BLaER1 (cell line): ENCODE data around the gene PCSK2.

Experiments used
- H3K27ac ChIP-seq: shearing (Covaris generic); formaldehyde crosslinking; 2 replicates; pipeline ENCODE4 v1.8.1; 2022
- H3K27me3 ChIP-seq: shearing (Covaris generic); formaldehyde crosslinking; 2 replicates; pipeline ENCODE4 v1.8.1; 2022
- H3K36me3 ChIP-seq: shearing (Covaris generic); formaldehyde crosslinking; 2 replicates; pipeline ENCODE4 v1.8.1; 2022
- H3K4me1 ChIP-seq: shearing (Covaris generic); formaldehyde crosslinking; 2 replicates; pipeline ENCODE4 v1.8.1; 2022
- H3K4me2 ChIP-seq: shearing (Covaris generic); formaldehyde crosslinking; 2 replicates; pipeline ENCODE4 v1.8.1; 2022
- H3K4me3 ChIP-seq: shearing (Covaris generic); formaldehyde crosslinking; 2 replicates; pipeline ENCODE4 v1.8.1; 2022
- H3K9ac ChIP-seq: shearing (Covaris generic); formaldehyde crosslinking; 2 replicates; pipeline ENCODE4 v1.8.1; 2022
- H3K9me3 ChIP-seq: shearing (Covaris generic); formaldehyde crosslinking; 2 replicates; pipeline ENCODE4 v1.8.1; 2022
- H4K20me1 ChIP-seq: shearing (Covaris generic); formaldehyde crosslinking; 2 replicates; pipeline ENCODE4 v1.8.1; 2022
- Cebpa-rat ChIP-seq: shearing (Covaris generic); IDR thresholded peaks from 2 replicates; pipeline ENCODE4 v1.8.1; 2022

PCSK2 gene

GRCh38 chr20:17248224-17248623 is 21.4 kb downstream of the PCSK2 start:
- Histone ChIP-seq H3K4me1 (no peaks in the 10 kb centered on the region), H4K20me1 (no peaks in the 10 kb centered on the region), H3K9ac (no peak overlapping the region), H3K4me2 (no peak overlapping the region), H3K27me3 (no peaks in the 10 kb centered on the region), H3K36me3 (no peaks in the 10 kb centered on the region), H3K9me3 (no peaks in the 10 kb centered on the region), H3K27ac (no peak overlapping the region), H3K4me3 (no peak overlapping the region)
- no peak for TF ChIP-seq Cebpa-rat

GRCh38 chr20:17262786-17263185 is 35.9 kb downstream of the PCSK2 start:
- Histone ChIP-seq H3K36me3 (no peaks in the 10 kb centered on the region), H3K9me3 (no peaks in the 10 kb centered on the region), H3K4me2 (peak overlapping the region; percentile 42), H4K20me1 (no peaks in the 10 kb centered on the region), H3K4me1 (peaks cover 9% of the 10 kb centered on the region), H3K27ac (no peak overlapping the region), H3K9ac (no peak overlapping the region), H3K4me3 (no peak overlapping the region), H3K27me3 (no peaks in the 10 kb centered on the region)
- TF ChIP-seq Cebpa-rat, result no peak

GRCh38 chr20:17273717-17274116 is 46.9 kb downstream of the PCSK2 start:
- H3K9ac ChIP-seq, result no peak overlapping the region

GRCh38 chr20:17276101-17276500 is 49.3 kb downstream of the PCSK2 start:
- H3K4me3 ChIP-seq, result no peak overlapping the region
- no peaks in the 10 kb centered on the region for H3K36me3 ChIP-seq
- no peak overlapping the region for H3K9ac ChIP-seq
- H3K4me2 ChIP-seq, result no peak overlapping the region
- no peaks in the 10 kb centered on the region for H4K20me1 ChIP-seq
- no peaks in the 10 kb centered on the region for H3K4me1 ChIP-seq
- TF ChIP-seq Cebpa-rat, result no peak
- H3K9me3 ChIP-seq, result no peaks in the 10 kb centered on the region
- no peak overlapping the region for H3K27ac ChIP-seq
- H3K27me3 ChIP-seq, result no peaks in the 10 kb centered on the region

More at GRCh38 chr20:17273717-17274116, 46.9 kb downstream of the PCSK2 start:
- Histone ChIP-seq H3K4me3 (no peak overlapping the region), H3K36me3 (no peaks in the 10 kb centered on the region), H3K27me3 (no peaks in the 10 kb centered on the region), H3K27ac (no peak overlapping the region), H3K4me1 (no peaks in the 10 kb centered on the region), H3K4me2 (no peak overlapping the region), H4K20me1 (no peaks in the 10 kb centered on the region), H3K9me3 (no peaks in the 10 kb centered on the region)
- no peak for TF ChIP-seq Cebpa-rat

- H3K36me3 ChIP-seq, result no peaks in the 10 kb centered on the region
- H3K27ac ChIP-seq, result no peak overlapping the region
- no peak for TF ChIP-seq Cebpa-rat
- H3K4me2 ChIP-seq, result no peak overlapping the region
- no peak overlapping the region for H3K9ac ChIP-seq
- no peak overlapping the region for H3K4me3 ChIP-seq
- no peaks in the 10 kb centered on the region for H4K20me1 ChIP-seq
- no peaks in the 10 kb centered on the region for H3K4me1 ChIP-seq
- H3K27me3 ChIP-seq, result no peaks in the 10 kb centered on the region
- no peaks in the 10 kb centered on the region for H3K9me3 ChIP-seq
Measured at GRCh38 chr20:17281478-17281877, 54.6 kb downstream of the PCSK2 start.

GRCh38 chr20:17282501-17282900 is 55.7 kb downstream of the PCSK2 start:
- Histone ChIP-seq H3K4me1 (no peaks in the 10 kb centered on the region), H3K36me3 (no peaks in the 10 kb centered on the region), H3K9ac (no peak overlapping the region), H3K27ac (no peak overlapping the region), H3K4me2 (no peak overlapping the region), H3K4me3 (no peak overlapping the region), H3K9me3 (no peaks in the 10 kb centered on the region), H3K27me3 (no peaks in the 10 kb centered on the region), H4K20me1 (no peaks in the 10 kb centered on the region)
- TF ChIP-seq Cebpa-rat, result no peak

GRCh38 chr20:17287503-17287902 is 60.7 kb downstream of the PCSK2 start:
- Histone ChIP-seq H3K4me2 (no peak overlapping the region), H3K27me3 (no peaks in the 10 kb centered on the region), H3K9ac (no peak overlapping the region), H3K4me1 (peaks cover 13% of the 10 kb centered on the region), H3K9me3 (no peaks in the 10 kb centered on the region), H3K27ac (no peak overlapping the region), H3K36me3 (no peaks in the 10 kb centered on the region), H3K4me3 (no peak overlapping the region), H4K20me1 (no peaks in the 10 kb centered on the region)
- no peak for TF ChIP-seq Cebpa-rat

GRCh38 chr20:17287998-17288397 is 61.2 kb downstream of the PCSK2 start:
- Histone ChIP-seq H3K27me3 (no peaks in the 10 kb centered on the region), H3K4me1 (peaks cover 13% of the 10 kb centered on the region), H3K4me3 (no peak overlapping the region), H3K27ac (no peak overlapping the region), H3K36me3 (no peaks in the 10 kb centered on the region), H3K9me3 (no peaks in the 10 kb centered on the region), H4K20me1 (no peaks in the 10 kb centered on the region), H3K4me2 (peak overlapping the region; percentile 53; the same call in 1 of the 2 replicates), H3K9ac (no peak overlapping the region)
- TF ChIP-seq Cebpa-rat, result no peak

GRCh38 chr20:17295151-17295726 is 68.4 kb downstream of the PCSK2 start:
- no peaks in the 10 kb centered on the region for H3K36me3 ChIP-seq
- no peak overlapping the region for H3K27ac ChIP-seq
- H3K27me3 ChIP-seq, result no peaks in the 10 kb centered on the region
- no peak overlapping the region for H3K9ac ChIP-seq
- no peak overlapping the region for H3K4me2 ChIP-seq
- TF ChIP-seq Cebpa-rat, result no peak
- H3K4me1 ChIP-seq, result no peaks in the 10 kb centered on the region
- no peaks in the 10 kb centered on the region for H4K20me1 ChIP-seq
- H3K4me3 ChIP-seq, result no peak overlapping the region
- no peaks in the 10 kb centered on the region for H3K9me3 ChIP-seq

GRCh38 chr20:17295991-17296390 is 69.2 kb downstream of the PCSK2 start:
- Histone ChIP-seq H3K27me3 (no peaks in the 10 kb centered on the region), H4K20me1 (no peaks in the 10 kb centered on the region), H3K9me3 (no peaks in the 10 kb centered on the region), H3K4me3 (no peak overlapping the region), H3K4me1 (no peaks in the 10 kb centered on the region), H3K4me2 (no peak overlapping the region), H3K9ac (no peak overlapping the region), H3K36me3 (no peaks in the 10 kb centered on the region), H3K27ac (no peak overlapping the region)
- TF ChIP-seq Cebpa-rat, result no peak

GRCh38 chr20:17298171-17298570 is 71.3 kb downstream of the PCSK2 start:
- Histone ChIP-seq H3K9ac (no peak overlapping the region), H3K9me3 (no peaks in the 10 kb centered on the region), H3K4me3 (no peak overlapping the region), H3K4me1 (no peaks in the 10 kb centered on the region), H3K27ac (no peak overlapping the region), H4K20me1 (no peaks in the 10 kb centered on the region), H3K36me3 (no peaks in the 10 kb centered on the region), H3K27me3 (no peaks in the 10 kb centered on the region), H3K4me2 (no peak overlapping the region)
- TF ChIP-seq Cebpa-rat, result no peak
